Glutamatergic neuron (in vitro differentiated cells): ENCODE measurements around the gene LIPM. TPM values are rescaled to one million over a fixed set of nuclear protein-coding genes. Genes with fewer than 3 reads are reported as not detected.

Experiments used
- DNase-seq: peaks from one replicate; pipeline ENCODE4 v3.0.0; 2022
- H3K27ac Mint-ChIP-seq: one replicate; pipeline ENCODE4 v1.8.0; 2020; ENCODE audit warnings: mild to moderate bottlenecking, mixed read lengths, inconsistent platforms; ENCODE audit not compliant: unreplicated experiment
- H3K27me3 Mint-ChIP-seq: one replicate; pipeline ENCODE4 v1.8.0; 2020; ENCODE audit warnings: mild to moderate bottlenecking, moderate library complexity, mixed read lengths, inconsistent platforms; ENCODE audit not compliant: unreplicated experiment
- H3K36me3 Mint-ChIP-seq: one replicate; pipeline ENCODE4 v1.8.0; 2020; ENCODE audit warnings: mild to moderate bottlenecking, mixed read lengths, inconsistent platforms; ENCODE audit not compliant: unreplicated experiment
- H3K4me1 Mint-ChIP-seq: one replicate; pipeline ENCODE4 v1.8.0; 2020; ENCODE audit warnings: mild to moderate bottlenecking, low read depth, mixed read lengths, inconsistent platforms; ENCODE audit not compliant: unreplicated experiment
- H3K4me3 Mint-ChIP-seq: one replicate; pipeline ENCODE4 v1.8.0; 2020; ENCODE audit warnings: mild to moderate bottlenecking, mixed read lengths, inconsistent platforms; ENCODE audit not compliant: unreplicated experiment
- H3K9me3 Mint-ChIP-seq: one replicate; pipeline ENCODE4 v1.8.0; 2020; ENCODE audit warnings: mild to moderate bottlenecking, moderate library complexity, mixed read lengths, inconsistent platforms; ENCODE audit not compliant: unreplicated experiment
- total RNA-seq: library from RNA; stranded (reverse); fragmentation: NEBNext Ultra II Directional; extraction: Animal tissue kit (Norgen Biotek cat#: 25700); gene quantifications from one replicate; pipeline ENCODE4 v1.2.1, GENCODE V29; 2021; ENCODE audit not compliant: unreplicated experiment
- TF ChIP-seq, protein P1 (sequence below): fragments of 200-600 bp; sonication (generic); IDR thresholded peaks from one replicate; pipeline ENCODE4 v1.5.0; 2021; ENCODE audit not compliant: partially characterized antibody, unreplicated experiment

LIPM gene
- total RNA-seq, 1 donor from 2014 or later = not detected

GRCh38 chr10:88865281-88865876 lies 62.8 kb downstream of the LIPM start:
- H3K4me1 Mint-ChIP-seq = no peaks in the 10 kb centered on the region
- no peaks in the 10 kb centered on the region for H3K9me3 Mint-ChIP-seq
- no peak overlapping the region for H3K4me3 Mint-ChIP-seq
- TF ChIP-seq, protein P1, sequence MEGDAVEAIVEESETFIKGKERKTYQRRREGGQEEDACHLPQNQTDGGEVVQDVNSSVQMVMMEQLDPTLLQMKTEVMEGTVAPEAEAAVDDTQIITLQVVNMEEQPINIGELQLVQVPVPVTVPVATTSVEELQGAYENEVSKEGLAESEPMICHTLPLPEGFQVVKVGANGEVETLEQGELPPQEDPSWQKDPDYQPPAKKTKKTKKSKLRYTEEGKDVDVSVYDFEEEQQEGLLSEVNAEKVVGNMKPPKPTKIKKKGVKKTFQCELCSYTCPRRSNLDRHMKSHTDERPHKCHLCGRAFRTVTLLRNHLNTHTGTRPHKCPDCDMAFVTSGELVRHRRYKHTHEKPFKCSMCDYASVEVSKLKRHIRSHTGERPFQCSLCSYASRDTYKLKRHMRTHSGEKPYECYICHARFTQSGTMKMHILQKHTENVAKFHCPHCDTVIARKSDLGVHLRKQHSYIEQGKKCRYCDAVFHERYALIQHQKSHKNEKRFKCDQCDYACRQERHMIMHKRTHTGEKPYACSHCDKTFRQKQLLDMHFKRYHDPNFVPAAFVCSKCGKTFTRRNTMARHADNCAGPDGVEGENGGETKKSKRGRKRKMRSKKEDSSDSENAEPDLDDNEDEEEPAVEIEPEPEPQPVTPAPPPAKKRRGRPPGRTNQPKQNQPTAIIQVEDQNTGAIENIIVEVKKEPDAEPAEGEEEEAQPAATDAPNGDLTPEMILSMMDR = no peak
- no peaks in the 10 kb centered on the region for H3K36me3 Mint-ChIP-seq
- no peaks in the 10 kb centered on the region for H3K27me3 Mint-ChIP-seq
- H3K27ac Mint-ChIP-seq = no peak overlapping the region
- no peak for DNase-seq

GRCh38 chr10:88866454-88866853 lies 63.9 kb downstream of the LIPM start:
- H3K27ac Mint-ChIP-seq = no peak overlapping the region
- no peak overlapping the region for H3K4me3 Mint-ChIP-seq
- DNase-seq = no peak
- H3K27me3 Mint-ChIP-seq = no peaks in the 10 kb centered on the region
- H3K36me3 Mint-ChIP-seq = no peaks in the 10 kb centered on the region
- H3K4me1 Mint-ChIP-seq = no peaks in the 10 kb centered on the region
- no peaks in the 10 kb centered on the region for H3K9me3 Mint-ChIP-seq
- TF ChIP-seq, protein P1 = no peak

DNA sequence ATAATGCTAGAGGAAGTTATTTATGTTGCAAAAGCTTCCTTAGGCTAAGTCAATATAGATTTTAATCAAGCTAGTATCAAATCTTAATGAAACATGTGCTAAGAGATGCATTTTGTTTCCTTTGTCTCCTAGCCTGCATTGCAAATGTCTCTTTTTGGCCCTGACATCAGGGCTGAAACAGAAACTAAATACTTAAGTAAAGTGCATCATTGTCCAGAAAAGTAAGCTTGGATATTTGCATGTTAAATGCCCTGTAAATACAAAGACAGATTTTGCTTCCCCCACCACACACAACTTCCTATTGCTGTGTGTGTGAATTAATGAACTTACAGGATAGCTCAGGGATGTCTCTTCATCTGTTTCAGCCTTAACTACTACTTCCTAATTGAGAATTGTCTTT lies 67.6 kb downstream of the LIPM start:
- H3K27me3 Mint-ChIP-seq = no peaks in the 10 kb centered on the region
- TF ChIP-seq, protein P1 = no peak
- no peaks in the 10 kb centered on the region for H3K4me1 Mint-ChIP-seq
- DNase-seq = no peak
- no peak overlapping the region for H3K4me3 Mint-ChIP-seq
- H3K9me3 Mint-ChIP-seq = no peaks in the 10 kb centered on the region
- no peaks in the 10 kb centered on the region for H3K36me3 Mint-ChIP-seq
- H3K27ac Mint-ChIP-seq = no peak overlapping the region

Other genes with a start within 250 kb of the LIPM start
- 4.4 TPM for gene RNLS, start 219.4 kb upstream of the LIPM start, total RNA-seq
- gene LIPJ, start 216.0 kb upstream of the LIPM start, total RNA-seq = 0.22 TPM
- not detected for gene LIPF, start 138.3 kb upstream of the LIPM start, total RNA-seq
- not detected for gene LIPK, start 96.5 kb upstream of the LIPM start, total RNA-seq
- not detected for gene LIPN, start 42.7 kb upstream of the LIPM start, total RNA-seq
- not detected for gene ANKRD22, start 49.1 kb downstream of the LIPM start, total RNA-seq
- 4.4 TPM for gene STAMBPL1, start 77.5 kb downstream of the LIPM start, total RNA-seq
- 4.3 TPM for gene ACTA2, start 150.0 kb downstream of the LIPM start, total RNA-seq
- 0.69 TPM for gene FAS, start 188.1 kb downstream of the LIPM start, total RNA-seq